ENCODE results near the gene HCN4.
"Not testable (repeated sequence)": the region's sequence is repeated elsewhere in the genome, so short reads cannot be mapped to it uniquely, and the experiment has no call there.

The HCN4 gene

DNA sequence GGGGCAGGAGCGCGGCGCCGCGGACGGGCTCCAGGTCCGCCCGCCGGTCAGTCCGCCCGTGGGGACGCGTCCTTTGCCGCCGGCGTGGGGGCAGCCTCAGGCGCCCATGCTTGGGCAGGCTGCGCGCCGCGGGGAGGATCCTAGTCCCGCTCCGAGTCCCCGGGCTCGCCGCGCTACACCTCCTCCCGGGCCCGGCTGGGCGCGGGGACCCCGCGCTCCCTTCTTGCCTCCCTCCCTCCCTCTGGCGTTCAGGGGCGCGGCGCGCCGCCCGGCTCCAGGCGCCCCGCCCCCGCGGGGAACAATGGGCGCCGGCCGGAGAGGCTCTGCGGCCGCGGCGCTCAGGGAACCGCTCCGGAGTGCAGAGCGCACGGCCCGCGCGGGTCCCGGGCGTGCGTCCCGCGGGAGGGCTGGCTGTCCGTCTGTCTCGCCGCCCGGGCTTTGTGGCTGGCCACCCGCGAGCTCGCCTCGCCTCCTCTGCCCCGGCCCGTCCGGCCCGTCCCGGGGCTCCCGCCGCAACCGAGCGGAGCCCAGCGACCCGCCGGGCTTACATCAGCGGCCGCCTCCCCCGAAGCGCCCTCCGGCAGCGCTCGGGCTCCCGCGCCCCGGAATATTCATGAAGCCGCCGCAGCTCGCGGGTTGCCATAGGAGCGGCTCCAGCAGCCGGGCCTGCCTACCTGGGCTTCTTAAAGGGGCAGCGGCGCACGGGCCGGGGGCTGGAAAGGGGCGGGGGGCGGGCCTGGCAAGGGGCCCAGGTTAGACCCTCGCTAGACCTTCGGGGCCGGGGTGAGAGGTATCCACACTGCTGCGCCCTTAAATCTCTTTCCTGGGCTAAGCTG lies at the start of gene HCN4:
TSS of gene HCN4 (minus strand) at position 658 of the 836 bp plus-strand sequence. CDS start 688 bp downstream, outside the sequence.
- Histone ChIP-seq H3K4me1 (no peaks in the 10 kb centered on the region), H3K9me3 (no peaks in the 10 kb centered on the region), H3K27me3 (ENCODE audit: low read depth) (peaks cover 93% of the 10 kb centered on the region), H3K36me3 (replicated peaks) (no peaks in the 10 kb centered on the region), H3K4me3 (peak within 1 kb of the TSS; percentile 7; the same call in 1 of the 2 replicates)
- in situ Hi-C loops (cut with MboI; ENCODE audit: low sequenced_read_pairs), result no loop called here
- DNase-seq (ENCODE audit: low spot score in 2 of 2), result peak in 1 of 2 experiments; percentile 53

DNA sequence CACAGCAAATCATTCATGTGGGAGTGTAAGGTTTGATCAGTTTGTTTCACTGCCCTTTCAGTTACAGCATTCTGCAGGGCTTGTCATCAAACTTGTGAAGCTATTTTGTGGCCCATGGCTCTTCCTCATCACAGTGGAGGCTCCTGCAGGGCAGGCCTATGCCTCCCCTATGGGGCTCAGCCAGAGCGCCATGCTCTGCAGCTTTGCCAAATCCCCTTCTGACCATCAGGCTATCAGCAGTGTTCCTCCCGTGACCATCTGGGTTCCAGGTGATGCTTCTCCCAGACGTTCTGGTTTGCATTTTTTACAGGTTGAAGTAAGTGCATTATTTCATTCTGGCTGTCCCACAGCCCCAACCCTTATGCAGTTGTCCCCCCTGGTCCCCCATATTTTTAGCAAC lies 46.1 kb upstream of the HCN4 start:
- Histone ChIP-seq H3K4me3 (no peak overlapping the region), H3K4me1 (no peaks in the 10 kb centered on the region), H3K9me3 (no peaks in the 10 kb centered on the region), H3K27me3 (ENCODE audit: low read depth) (peaks cover 7% of the 10 kb centered on the region), H3K36me3 (replicated peaks) (no peaks in the 10 kb centered on the region)
- in situ Hi-C loops (cut with MboI; ENCODE audit: low sequenced_read_pairs), result no loop called here
- DNase-seq (ENCODE audit: low spot score in 2 of 2), result no peak

DNA sequence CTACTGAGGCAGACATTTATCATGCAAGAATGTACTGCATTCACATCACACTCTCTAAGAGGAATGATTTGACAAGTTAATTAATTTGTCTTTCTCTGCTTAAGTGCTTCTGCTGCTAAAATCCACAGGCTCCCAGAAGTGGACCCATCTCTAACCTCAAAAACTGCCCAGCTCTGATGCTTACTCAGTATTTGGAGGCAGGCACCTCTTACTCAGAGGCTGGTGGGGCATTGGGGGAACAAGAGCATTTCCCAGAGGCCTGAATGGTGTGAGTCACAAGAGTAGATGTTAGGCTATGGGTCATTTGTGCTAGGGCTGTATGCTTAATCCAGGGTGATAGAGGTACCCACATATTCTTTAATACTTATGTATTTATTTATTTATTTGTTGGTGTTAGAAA lies 34.4 kb upstream of the HCN4 start:
- Histone ChIP-seq H3K4me3 (no peak overlapping the region), H3K27me3 (ENCODE audit: low read depth) (peaks cover 4% of the 10 kb centered on the region; the same call in 1 of the 2 replicates), H3K36me3 (replicated peaks) (no peaks in the 10 kb centered on the region), H3K4me1 (no peaks in the 10 kb centered on the region), H3K9me3 (no peaks in the 10 kb centered on the region)
- in situ Hi-C loops (cut with MboI; ENCODE audit: low sequenced_read_pairs), result no loop called here
- no peak for DNase-seq (ENCODE audit: low spot score in 2 of 2)

DNA sequence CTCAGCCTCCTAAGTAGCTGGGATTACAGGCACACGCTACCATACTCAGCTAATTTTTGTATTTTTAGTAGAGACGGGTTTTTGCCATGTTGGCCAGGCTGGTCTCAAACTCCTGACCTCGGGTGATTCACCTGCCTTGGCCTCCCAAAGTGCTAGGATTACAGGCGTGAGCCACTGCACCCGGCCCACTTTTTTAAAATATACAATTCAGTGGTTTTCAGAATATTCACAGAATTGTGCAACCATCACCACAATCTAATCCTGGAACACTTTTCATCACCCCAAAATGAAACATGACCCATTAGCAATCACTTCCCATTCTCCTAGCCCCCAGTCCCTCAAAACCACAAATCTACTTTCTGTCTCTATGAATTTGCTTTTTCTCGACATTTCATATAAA lies 31.5 kb upstream of the HCN4 start:
- H3K27me3 ChIP-seq (ENCODE audit: low read depth); H3K36me3 ChIP-seq (replicated peaks); H3K9me3 ChIP-seq; DNase-seq (ENCODE audit: low spot score in 2 of 2); in situ Hi-C loops (cut with MboI; ENCODE audit: low sequenced_read_pairs); H3K4me3 ChIP-seq; H3K4me1 ChIP-seq: not testable (repeated sequence)

DNA sequence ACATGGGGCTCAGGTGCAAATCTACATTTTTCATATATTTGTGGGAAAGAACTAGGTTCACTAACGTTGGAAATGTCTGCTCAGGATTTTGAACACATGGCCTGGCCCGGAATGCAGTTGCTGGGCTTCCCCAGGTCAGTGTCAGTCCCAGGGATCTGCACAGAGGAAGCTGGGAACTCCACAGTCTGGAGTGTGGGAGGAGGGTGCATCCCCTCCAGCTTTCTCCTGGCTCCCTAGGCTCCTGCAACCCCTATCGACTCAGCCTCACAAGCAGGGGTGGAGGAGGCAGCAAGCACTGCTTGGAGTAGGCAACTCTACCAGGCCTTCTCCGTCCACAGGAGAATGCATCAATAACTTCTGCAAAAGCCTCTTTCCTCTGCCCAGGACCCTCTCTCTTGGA lies 30.1 kb upstream of the HCN4 start:
- no peak for DNase-seq (ENCODE audit: low spot score in 2 of 2)
- Histone ChIP-seq H3K27me3 (ENCODE audit: low read depth) (peaks cover 6% of the 10 kb centered on the region; the same call in 1 of the 2 replicates), H3K36me3 (replicated peaks) (no peaks in the 10 kb centered on the region), H3K9me3 (no peaks in the 10 kb centered on the region), H3K4me3 (no peak overlapping the region), H3K4me1 (no peaks in the 10 kb centered on the region)
- in situ Hi-C loops (cut with MboI; ENCODE audit: low sequenced_read_pairs), result no loop called here

DNA sequence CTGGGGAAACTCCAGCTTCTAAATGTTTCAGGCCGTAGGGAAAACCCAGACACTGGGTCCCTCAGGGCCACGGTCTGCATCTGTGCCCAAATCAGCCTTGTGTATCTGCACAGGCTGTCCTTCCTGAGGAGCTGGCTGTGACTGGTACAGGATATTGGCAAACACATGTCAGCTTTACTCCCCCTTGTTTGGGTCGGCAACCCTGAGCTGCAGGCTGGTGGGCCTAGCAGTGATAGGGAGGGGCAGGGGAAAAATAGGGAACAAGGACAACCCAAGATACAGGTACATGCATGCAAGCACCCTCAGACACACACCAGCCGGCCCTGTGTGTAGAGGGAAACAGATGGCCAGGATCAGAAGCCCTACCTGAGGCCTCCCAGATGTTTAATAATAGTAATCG lies 28.7 kb upstream of the HCN4 start:
- peaks cover 14% of the 10 kb centered on the region for H3K27me3 ChIP-seq (ENCODE audit: low read depth)
- H3K4me1 ChIP-seq, result no peaks in the 10 kb centered on the region
- in situ Hi-C loops (cut with MboI; ENCODE audit: low sequenced_read_pairs), result no loop called here
- H3K9me3 ChIP-seq, result no peaks in the 10 kb centered on the region
- peak in 1 of 2 experiments; percentile 3 for DNase-seq (ENCODE audit: low spot score in 2 of 2)
- H3K4me3 ChIP-seq, result no peak overlapping the region
- no peaks in the 10 kb centered on the region for H3K36me3 ChIP-seq (replicated peaks)

DNA sequence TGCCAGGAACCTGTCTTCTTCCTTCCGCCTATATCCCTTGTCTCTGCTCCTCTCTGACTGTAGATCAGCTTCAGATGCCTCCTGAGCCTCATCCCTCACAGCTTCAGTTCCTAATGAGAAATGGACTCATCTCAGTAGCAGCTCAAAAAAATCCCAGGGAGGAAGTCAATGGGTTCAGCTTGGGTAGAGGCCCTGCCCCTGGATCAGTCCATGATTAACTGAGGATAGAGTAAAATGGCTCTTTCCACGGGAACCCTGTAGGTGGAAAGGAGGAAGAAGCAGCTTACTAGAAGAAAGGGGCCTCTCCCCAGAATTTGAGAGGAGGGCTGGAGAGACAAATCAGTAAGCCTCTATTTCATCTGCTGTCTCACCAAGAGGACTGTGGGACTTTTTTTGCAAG lies 26.9 kb upstream of the HCN4 start:
- H3K4me3 ChIP-seq, result no peak overlapping the region
- H3K27me3 ChIP-seq (ENCODE audit: low read depth), result peaks cover 21% of the 10 kb centered on the region
- no peaks in the 10 kb centered on the region for H3K36me3 ChIP-seq (replicated peaks)
- in situ Hi-C loops (cut with MboI; ENCODE audit: low sequenced_read_pairs), result no loop called here
- no peak for DNase-seq (ENCODE audit: low spot score in 2 of 2)
- H3K9me3 ChIP-seq, result no peaks in the 10 kb centered on the region
- no peaks in the 10 kb centered on the region for H3K4me1 ChIP-seq

DNA sequence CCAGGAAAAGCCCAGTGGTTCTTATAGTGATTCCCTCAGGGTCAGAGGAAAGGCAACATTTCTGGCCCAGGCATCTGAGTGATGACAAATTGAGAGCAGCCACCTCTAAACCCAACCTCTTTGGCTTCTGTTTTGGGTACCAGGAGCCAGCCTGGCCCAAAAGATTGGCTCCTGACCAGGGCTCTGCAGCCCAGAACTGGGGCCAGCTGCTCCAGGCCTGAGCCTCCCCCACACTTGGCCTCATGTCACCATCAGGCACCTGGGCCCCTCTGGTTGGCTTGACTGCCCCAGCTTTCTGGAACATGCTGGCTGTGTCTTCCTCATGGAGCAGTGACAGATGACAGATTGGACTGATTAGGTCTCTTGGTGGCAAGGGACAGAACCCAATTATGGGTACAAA lies 26.0 kb upstream of the HCN4 start:
- Histone ChIP-seq H3K36me3 (replicated peaks) (no peaks in the 10 kb centered on the region), H3K4me1 (no peaks in the 10 kb centered on the region), H3K27me3 (ENCODE audit: low read depth) (peaks cover 21% of the 10 kb centered on the region), H3K4me3 (no peak overlapping the region), H3K9me3 (no peaks in the 10 kb centered on the region)
- DNase-seq (ENCODE audit: low spot score in 2 of 2), result no peak
- in situ Hi-C loops (cut with MboI; ENCODE audit: low sequenced_read_pairs), result no loop called here

DNA sequence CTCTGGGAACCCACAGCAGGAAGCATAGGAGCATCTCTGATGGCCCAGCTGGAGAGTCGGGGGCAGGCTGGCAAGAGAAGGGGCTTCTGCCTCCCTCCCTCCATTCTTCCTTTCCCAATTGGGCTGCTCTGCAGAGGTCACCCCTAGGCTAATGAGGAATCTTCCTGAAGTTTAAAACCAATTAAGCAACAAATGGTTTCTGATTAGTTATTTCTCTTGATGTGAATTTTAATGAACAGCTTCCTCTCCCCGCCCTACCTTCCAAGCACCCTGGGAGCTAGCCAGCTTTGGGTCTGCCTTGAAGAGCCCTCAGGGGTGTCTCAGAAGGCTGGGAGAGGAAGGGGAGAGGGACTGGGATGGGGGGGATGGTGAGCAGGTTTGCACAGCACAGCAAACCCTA lies 24.6 kb upstream of the HCN4 start:
- DNase-seq (ENCODE audit: low spot score in 2 of 2), result no peak
- peaks cover 21% of the 10 kb centered on the region for H3K27me3 ChIP-seq (ENCODE audit: low read depth)
- no peaks in the 10 kb centered on the region for H3K4me1 ChIP-seq
- in situ Hi-C loops (cut with MboI; ENCODE audit: low sequenced_read_pairs), result no loop called here
- H3K36me3 ChIP-seq (replicated peaks), result no peaks in the 10 kb centered on the region
- no peaks in the 10 kb centered on the region for H3K9me3 ChIP-seq
- no peak overlapping the region for H3K4me3 ChIP-seq

DNA sequence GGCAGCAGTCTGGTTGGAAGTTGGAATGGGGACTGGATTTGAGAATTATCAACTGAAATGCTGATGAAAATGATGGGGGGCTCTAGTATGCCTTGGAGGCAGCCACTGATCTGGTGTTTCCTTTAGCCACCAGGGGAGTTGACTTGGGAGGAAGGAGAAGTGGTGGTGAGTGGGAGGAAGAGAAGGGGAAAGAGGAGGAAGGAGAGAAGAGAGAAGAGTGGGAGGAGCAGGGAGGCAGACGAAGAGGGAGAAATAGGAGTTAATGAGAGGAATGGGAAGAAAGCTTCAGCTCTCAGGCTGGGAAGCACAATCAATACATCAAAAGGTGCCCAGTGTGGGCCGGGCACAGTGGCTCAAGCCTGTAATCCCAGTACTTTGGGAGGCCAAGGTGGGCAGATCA lies 23.3 kb upstream of the HCN4 start:
- DNase-seq (ENCODE audit: low spot score in 2 of 2), result no peak
- Histone ChIP-seq H3K36me3 (replicated peaks) (no peaks in the 10 kb centered on the region), H3K9me3 (no peaks in the 10 kb centered on the region), H3K27me3 (ENCODE audit: low read depth) (peaks cover 21% of the 10 kb centered on the region), H3K4me3 (no peak overlapping the region), H3K4me1 (peaks cover 6% of the 10 kb centered on the region; the same call in 1 of the 2 replicates)
- in situ Hi-C loops (cut with MboI; ENCODE audit: low sequenced_read_pairs), result no loop called here

DNA sequence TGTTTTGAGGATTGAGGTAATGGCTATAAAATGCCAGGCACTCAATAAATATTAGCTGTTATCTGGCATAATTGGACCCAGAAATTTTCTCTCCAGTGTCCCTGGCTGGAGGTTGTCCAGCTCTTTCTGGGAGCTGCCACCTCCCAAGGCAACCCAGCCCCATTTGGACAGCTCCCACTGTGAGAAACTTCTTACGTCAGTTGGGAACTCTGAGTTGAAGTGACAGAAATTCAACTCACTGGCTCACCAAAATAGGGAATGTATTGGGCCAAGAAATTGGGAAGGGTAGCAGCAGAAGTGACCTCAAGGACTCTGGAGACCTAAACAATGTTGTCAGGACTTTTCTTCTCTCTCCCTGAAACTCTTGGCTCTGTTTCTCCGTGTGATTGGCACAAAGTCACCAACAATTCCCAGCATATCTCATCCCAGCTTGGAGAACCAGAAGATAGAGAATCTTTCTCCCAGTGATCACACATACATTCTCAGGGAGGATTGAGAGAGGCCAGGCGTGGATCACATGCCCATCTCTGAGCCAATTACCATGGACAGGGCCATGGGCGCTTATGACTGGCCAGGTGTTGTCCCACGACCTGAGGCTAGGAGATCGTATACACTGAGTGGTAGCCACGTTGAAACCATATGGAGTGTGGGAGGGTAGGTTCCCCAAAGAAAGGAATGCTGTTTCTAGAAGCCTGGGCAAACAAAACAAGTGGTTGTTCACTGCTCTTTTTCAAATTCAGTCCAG lies 22.5 kb upstream of the HCN4 start:
- Histone ChIP-seq H3K4me3 (no peak overlapping the region), H3K27me3 (ENCODE audit: low read depth) (peaks cover 21% of the 10 kb centered on the region), H3K36me3 (replicated peaks) (no peaks in the 10 kb centered on the region), H3K4me1 (peaks cover 6% of the 10 kb centered on the region; the same call in 1 of the 2 replicates), H3K9me3 (no peaks in the 10 kb centered on the region)
- in situ Hi-C loops (cut with MboI; ENCODE audit: low sequenced_read_pairs), result no loop called here
- no peak for DNase-seq (ENCODE audit: low spot score in 2 of 2)

DNA sequence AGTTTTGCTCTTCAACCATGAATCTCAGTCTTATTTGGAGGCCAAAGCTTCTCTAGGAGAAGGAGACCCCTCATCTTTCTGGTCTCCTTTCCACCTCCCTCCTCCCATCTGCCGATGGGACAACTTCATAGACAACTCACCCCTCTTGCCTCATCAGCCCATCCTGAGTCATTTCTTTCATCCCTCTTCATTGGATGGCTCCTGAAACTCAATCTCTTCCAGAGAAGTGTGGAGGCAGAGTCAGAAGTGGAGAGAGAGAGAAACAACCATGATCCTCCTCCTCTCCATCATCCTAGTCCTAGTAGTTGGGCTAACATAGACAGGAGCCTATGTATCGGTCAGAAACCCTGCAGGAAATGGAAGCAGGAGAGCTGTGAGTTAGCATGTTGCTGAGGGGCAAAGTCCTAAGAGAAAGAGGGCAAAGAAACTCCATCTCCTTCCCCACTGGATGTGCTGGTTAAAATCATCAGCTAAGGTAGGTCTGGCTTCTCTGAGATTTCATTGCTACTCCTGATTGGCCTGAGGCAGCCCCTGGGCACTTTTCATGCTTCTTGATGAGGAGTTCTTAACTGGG lies 21.3 kb upstream of the HCN4 start:
- in situ Hi-C loops (cut with MboI; ENCODE audit: low sequenced_read_pairs), result no loop called here
- Histone ChIP-seq H3K27me3 (ENCODE audit: low read depth) (peaks cover 24% of the 10 kb centered on the region), H3K9me3 (no peaks in the 10 kb centered on the region), H3K36me3 (replicated peaks) (no peaks in the 10 kb centered on the region), H3K4me3 (no peak overlapping the region), H3K4me1 (peaks cover 6% of the 10 kb centered on the region; the same call in 1 of the 2 replicates)
- peak in 1 of 2 experiments; percentile 3 for DNase-seq (ENCODE audit: low spot score in 2 of 2)

DNA sequence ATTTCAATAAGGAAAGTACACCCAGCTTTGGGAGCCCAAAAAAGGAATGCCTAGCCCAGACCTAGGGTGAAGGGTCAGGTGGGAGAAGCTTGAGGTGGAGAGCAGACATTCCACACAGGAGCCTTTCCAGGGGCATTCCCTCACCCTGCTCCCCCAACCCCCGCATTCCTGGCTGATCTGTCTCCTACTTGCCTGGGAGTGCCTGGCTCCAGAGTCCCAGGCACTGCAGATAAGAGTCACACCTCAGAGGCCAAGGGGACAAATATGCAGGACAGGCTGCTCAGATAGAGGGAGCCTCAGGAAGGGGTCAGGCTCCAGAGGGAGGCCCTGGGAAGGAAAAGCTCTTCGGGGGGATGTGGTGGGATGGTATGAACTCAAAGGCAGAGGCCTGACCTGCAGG lies 20.8 kb upstream of the HCN4 start:
- peaks cover 20% of the 10 kb centered on the region for H3K27me3 ChIP-seq (ENCODE audit: low read depth)
- H3K4me1 ChIP-seq, result peaks cover 6% of the 10 kb centered on the region; the same call in 1 of the 2 replicates
- in situ Hi-C loops (cut with MboI; ENCODE audit: low sequenced_read_pairs), result no loop called here
- H3K4me3 ChIP-seq, result no peak overlapping the region
- H3K9me3 ChIP-seq, result no peaks in the 10 kb centered on the region
- no peaks in the 10 kb centered on the region for H3K36me3 ChIP-seq (replicated peaks)
- DNase-seq (ENCODE audit: low spot score in 2 of 2), result peak in 1 of 2 experiments; percentile 3

Measured in HAP-1 (cell line).